ENCODE measurements around the gene HEPACAM.

DNA sequence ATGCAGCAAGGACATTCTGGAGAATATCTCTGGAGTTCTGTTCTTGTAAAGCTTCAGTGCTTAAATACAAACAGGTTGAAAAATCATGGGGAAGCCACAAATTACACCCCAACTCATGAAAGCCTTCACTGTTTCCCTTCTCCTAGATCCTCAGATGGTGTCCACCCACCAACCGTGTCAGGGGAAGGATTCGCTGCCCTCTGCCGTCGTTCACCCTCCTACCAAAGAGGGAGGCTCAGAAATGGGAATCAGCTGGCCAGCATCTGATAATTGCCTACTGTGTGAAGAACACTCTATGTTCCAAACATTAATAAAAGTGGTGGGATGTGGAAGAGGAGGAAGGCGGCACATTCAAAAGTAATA, 7.4 kb upstream of the HEPACAM start:
- TF ChIP-seq, protein P1, sequence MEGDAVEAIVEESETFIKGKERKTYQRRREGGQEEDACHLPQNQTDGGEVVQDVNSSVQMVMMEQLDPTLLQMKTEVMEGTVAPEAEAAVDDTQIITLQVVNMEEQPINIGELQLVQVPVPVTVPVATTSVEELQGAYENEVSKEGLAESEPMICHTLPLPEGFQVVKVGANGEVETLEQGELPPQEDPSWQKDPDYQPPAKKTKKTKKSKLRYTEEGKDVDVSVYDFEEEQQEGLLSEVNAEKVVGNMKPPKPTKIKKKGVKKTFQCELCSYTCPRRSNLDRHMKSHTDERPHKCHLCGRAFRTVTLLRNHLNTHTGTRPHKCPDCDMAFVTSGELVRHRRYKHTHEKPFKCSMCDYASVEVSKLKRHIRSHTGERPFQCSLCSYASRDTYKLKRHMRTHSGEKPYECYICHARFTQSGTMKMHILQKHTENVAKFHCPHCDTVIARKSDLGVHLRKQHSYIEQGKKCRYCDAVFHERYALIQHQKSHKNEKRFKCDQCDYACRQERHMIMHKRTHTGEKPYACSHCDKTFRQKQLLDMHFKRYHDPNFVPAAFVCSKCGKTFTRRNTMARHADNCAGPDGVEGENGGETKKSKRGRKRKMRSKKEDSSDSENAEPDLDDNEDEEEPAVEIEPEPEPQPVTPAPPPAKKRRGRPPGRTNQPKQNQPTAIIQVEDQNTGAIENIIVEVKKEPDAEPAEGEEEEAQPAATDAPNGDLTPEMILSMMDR (IDR thresholded peaks at IDR 0.05): no peak
- TF ChIP-seq POLR2A (IDR thresholded peaks at IDR 0.05): no peak
